Measurements from ENCODE around the gene NFYC.

Gene NFYC

GRCh38 chr1:40740997-40741736, 49.7 kb downstream of the NFYC start:
- Histone ChIP-seq H3K36me3 (peaks cover 46% of the 10 kb centered on the region), H3K4me3 (ENCODE audit: low read depth in 1 of 2, low read length in 1 of 2) (no peak overlapping the region), H3K27me3 (no peaks in the 10 kb centered on the region), H3K27ac (no peak overlapping the region), H3K4me1 (ENCODE audit: control insufficient read depth in 1 of 2, insufficient read depth in 1 of 2, low read depth in 1 of 2, low read length in 1 of 2) (no peaks in the 10 kb centered on the region), H3K9me3 (no peaks in the 10 kb centered on the region)
- no peak for TF ChIP-seq CTCF (IDR thresholded peaks at IDR 0.05)

- Histone ChIP-seq H3K4me3 (ENCODE audit: low read depth in 1 of 2, low read length in 1 of 2) (no peak overlapping the region), H3K4me1 (ENCODE audit: control insufficient read depth in 1 of 2, insufficient read depth in 1 of 2, low read depth in 1 of 2, low read length in 1 of 2) (no peaks in the 10 kb centered on the region), H3K9me3 (no peaks in the 10 kb centered on the region), H3K36me3 (peaks cover 58% of the 10 kb centered on the region), H3K27ac (peak overlapping the region; percentile 28), H3K27me3 (no peaks in the 10 kb centered on the region)
- no peak for TF ChIP-seq CTCF (IDR thresholded peaks at IDR 0.05)
These were observed 51.0 kb downstream of the NFYC start for GRCh38 chr1:40742363-40743061.

- Histone ChIP-seq H3K4me3 (ENCODE audit: low read depth in 1 of 2, low read length in 1 of 2) (no peak overlapping the region), H3K27me3 (no peaks in the 10 kb centered on the region), H3K36me3 (peaks cover 65% of the 10 kb centered on the region), H3K4me1 (ENCODE audit: control insufficient read depth in 1 of 2, insufficient read depth in 1 of 2, low read depth in 1 of 2, low read length in 1 of 2) (no peaks in the 10 kb centered on the region), H3K27ac (no peak overlapping the region), H3K9me3 (no peaks in the 10 kb centered on the region)
- TF ChIP-seq CTCF (IDR thresholded peaks at IDR 0.05): no peak
These were observed 51.9 kb downstream of the NFYC start for GRCh38 chr1:40743452-40743851.

GRCh38 chr1:40743860-40744259, 52.4 kb downstream of the NFYC start:
- H3K4me3 ChIP-seq (ENCODE audit: low read depth in 1 of 2, low read length in 1 of 2): no peak overlapping the region
- TF ChIP-seq CTCF (IDR thresholded peaks at IDR 0.05): no peak
- H3K36me3 ChIP-seq: peaks cover 65% of the 10 kb centered on the region
- no peaks in the 10 kb centered on the region for H3K4me1 ChIP-seq (ENCODE audit: control insufficient read depth in 1 of 2, insufficient read depth in 1 of 2, low read depth in 1 of 2, low read length in 1 of 2)
- no peaks in the 10 kb centered on the region for H3K9me3 ChIP-seq
- no peaks in the 10 kb centered on the region for H3K27me3 ChIP-seq
- H3K27ac ChIP-seq: no peak overlapping the region

GRCh38 chr1:40745176-40745575, 53.7 kb downstream of the NFYC start:
- TF ChIP-seq CTCF (IDR thresholded peaks at IDR 0.05): no peak
- Histone ChIP-seq H3K4me1 (ENCODE audit: control insufficient read depth in 1 of 2, insufficient read depth in 1 of 2, low read depth in 1 of 2, low read length in 1 of 2) (no peaks in the 10 kb centered on the region), H3K9me3 (no peaks in the 10 kb centered on the region), H3K36me3 (peaks cover 65% of the 10 kb centered on the region), H3K4me3 (ENCODE audit: low read depth in 1 of 2, low read length in 1 of 2) (no peak overlapping the region), H3K27ac (no peak overlapping the region), H3K27me3 (no peaks in the 10 kb centered on the region)

All from neutrophil (primary cell).